Measurements from ENCODE around the gene NEU2.
"Not testable (repeated sequence)": the region's sequence is repeated elsewhere in the genome, so short reads cannot be mapped to it uniquely, and the experiment has no call there.

NEU2 gene

DNA sequence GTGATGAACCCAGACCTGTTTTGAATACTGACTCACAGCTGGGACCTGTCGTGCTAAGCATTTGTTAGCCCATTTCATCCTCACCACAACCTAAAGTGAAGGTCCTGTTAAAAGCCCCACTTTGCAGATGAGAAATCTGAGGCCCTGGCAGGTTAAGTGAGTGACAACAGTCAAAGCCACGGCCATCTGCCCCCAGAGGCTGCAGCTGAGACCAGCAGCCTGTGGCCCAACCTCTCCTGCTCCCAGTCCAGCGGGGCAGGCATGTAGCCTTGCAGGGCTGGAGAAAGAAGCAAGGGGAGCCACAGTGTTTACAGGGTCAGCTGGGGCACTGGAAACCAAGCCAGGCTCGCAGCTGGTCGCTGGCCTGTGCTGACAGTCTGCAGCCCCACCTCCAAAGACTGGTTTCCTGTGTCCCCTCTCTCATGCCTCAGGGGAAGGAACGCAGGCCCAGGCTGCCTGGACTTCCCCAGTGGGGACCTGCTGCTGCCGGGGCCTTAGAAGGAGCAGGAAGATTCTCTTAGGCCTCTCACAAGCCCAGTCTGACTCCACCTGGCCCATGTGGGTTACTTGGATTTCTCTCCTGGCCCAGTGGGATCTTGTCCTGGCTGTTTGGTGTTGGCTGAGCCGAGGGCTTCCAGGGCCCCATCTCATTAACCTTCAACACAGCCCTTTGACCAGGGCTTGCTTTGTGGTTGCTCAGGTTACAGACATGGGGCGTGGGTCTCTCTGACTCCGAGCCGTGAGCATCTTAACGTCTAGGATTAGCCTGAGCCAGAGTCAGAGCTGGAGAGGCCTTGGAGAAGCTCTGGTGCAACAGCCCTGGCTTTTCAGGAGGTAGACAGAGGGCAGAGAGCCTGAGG, 29.3 kb downstream of the NEU2 start:
- H3K4me3 ChIP-seq (ENCODE audit: low read depth, low read length), result peak overlapping the region; percentile 95
- TF ChIP-seq, protein P1, sequence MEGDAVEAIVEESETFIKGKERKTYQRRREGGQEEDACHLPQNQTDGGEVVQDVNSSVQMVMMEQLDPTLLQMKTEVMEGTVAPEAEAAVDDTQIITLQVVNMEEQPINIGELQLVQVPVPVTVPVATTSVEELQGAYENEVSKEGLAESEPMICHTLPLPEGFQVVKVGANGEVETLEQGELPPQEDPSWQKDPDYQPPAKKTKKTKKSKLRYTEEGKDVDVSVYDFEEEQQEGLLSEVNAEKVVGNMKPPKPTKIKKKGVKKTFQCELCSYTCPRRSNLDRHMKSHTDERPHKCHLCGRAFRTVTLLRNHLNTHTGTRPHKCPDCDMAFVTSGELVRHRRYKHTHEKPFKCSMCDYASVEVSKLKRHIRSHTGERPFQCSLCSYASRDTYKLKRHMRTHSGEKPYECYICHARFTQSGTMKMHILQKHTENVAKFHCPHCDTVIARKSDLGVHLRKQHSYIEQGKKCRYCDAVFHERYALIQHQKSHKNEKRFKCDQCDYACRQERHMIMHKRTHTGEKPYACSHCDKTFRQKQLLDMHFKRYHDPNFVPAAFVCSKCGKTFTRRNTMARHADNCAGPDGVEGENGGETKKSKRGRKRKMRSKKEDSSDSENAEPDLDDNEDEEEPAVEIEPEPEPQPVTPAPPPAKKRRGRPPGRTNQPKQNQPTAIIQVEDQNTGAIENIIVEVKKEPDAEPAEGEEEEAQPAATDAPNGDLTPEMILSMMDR (IDR thresholded peaks at IDR 0.05; ENCODE audit: insufficient read depth, low read depth, low read length, missing control alignments), result peak; percentile 57
- DNase-seq (ENCODE audit: low read depth), result peak; percentile 85

DNA sequence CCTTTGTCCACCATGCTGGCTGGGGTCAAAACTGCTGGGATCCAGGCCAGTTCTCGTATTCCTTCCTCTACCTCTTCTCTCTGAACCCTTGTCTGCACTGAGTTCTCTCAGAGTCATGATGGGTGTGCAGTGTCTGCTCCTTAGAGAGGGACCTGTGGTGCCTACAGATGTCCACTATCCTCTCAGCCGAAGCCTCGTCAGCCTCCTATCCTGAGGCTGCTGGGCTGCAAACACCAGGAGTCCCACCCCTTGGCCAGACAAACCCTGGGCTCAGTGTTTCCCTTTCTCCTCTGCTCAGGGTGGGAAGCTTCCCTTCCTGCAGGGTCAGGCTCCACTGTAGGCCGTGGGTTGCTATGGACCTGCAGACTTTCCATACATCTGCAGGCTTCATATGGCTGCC, 30.0 kb downstream of the NEU2 start:
- DNase-seq (ENCODE audit: low read depth), result no peak
- peak overlapping the region; percentile 95 for H3K4me3 ChIP-seq (ENCODE audit: low read depth, low read length)
- TF ChIP-seq, protein P1 (IDR thresholded peaks at IDR 0.05; ENCODE audit: insufficient read depth, low read depth, low read length, missing control alignments), result no peak

DNA sequence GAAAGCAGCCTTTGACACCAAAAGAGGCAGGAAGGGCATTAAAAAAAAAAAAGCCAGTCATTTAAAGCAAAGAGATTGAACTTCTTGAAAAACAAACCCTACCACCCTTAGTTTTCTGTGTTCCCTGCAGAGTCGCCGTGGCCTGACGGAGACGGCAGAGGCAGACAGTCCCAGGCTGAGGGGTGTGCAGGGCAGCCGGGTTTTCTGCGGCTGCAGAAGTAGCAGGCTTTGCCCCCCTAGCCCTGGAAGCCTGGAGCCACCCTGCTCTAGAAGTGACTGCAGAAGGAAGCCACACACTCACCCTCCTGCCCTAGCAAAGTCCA, 30.4 kb downstream of the NEU2 start:
- no peak for DNase-seq (ENCODE audit: low read depth)
- peak overlapping the region; percentile 95 for H3K4me3 ChIP-seq (ENCODE audit: low read depth, low read length)
- TF ChIP-seq, protein P1 (IDR thresholded peaks at IDR 0.05; ENCODE audit: insufficient read depth, low read depth, low read length, missing control alignments), result no peak

DNA sequence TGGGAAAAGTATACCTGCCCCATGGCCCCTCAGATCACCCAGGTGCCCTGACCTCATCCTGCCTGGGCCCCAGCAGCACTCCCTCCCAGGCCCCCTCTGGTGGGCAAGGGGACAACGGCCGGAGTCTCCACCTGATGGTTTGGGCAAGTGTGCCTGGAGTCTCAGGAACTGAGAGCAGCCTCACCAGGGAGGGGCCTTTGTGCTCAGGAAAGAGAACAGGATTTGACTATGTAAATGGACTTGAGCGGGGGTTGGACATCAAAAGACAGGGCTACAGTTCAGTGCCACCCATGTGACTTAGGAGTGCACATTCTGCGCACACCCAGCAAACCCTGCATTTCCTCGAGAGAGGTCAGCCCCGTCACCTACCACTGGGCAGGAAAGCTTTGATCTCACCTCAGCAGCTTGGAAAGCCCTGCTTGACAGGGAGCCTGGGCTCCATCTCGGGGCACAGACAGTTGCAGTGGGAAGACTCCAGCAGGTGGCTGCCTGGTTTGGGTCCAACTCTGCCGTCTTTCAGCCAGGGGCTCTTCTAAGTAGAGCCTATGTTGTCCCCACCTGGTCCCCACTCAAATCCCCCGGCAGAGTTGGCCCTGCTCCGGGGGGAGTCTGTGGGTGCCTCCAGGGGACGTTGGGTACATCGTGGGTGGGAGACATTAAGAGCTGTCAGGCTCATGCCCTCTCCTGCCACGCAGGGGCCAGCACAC, 30.9 kb downstream of the NEU2 start:
- peak overlapping the region; percentile 95 for H3K4me3 ChIP-seq (ENCODE audit: low read depth, low read length)
- TF ChIP-seq, protein P1 (IDR thresholded peaks at IDR 0.05; ENCODE audit: insufficient read depth, low read depth, low read length, missing control alignments), result no peak
- peak; percentile 89 for DNase-seq (ENCODE audit: low read depth)

DNA sequence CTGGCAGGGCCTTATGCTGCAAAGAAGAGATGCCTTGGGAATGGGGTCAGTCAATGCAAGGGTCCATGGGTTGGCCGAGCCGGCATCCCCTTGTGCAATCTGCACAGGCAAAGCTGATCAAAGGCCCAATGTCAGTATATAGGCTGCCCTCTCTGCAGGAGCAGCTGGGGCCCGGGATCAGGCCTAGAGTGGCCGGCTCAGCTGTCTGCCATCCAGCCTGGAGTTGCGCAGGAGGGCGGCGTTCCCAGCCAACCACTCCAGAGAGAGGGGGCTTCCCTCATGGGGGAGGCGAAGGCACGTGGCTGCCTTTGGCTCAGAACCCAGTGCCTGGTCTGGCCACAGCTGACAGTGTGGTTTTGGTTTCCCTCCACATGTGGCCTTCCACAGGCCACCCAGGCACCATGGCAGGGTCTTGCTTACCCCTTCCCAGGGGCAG, 31.5 kb downstream of the NEU2 start:
- TF ChIP-seq, protein P1 (IDR thresholded peaks at IDR 0.05; ENCODE audit: insufficient read depth, low read depth, low read length, missing control alignments), result no peak
- peak overlapping the region; percentile 95 for H3K4me3 ChIP-seq (ENCODE audit: low read depth, low read length)
- no peak for DNase-seq (ENCODE audit: low read depth)

DNA sequence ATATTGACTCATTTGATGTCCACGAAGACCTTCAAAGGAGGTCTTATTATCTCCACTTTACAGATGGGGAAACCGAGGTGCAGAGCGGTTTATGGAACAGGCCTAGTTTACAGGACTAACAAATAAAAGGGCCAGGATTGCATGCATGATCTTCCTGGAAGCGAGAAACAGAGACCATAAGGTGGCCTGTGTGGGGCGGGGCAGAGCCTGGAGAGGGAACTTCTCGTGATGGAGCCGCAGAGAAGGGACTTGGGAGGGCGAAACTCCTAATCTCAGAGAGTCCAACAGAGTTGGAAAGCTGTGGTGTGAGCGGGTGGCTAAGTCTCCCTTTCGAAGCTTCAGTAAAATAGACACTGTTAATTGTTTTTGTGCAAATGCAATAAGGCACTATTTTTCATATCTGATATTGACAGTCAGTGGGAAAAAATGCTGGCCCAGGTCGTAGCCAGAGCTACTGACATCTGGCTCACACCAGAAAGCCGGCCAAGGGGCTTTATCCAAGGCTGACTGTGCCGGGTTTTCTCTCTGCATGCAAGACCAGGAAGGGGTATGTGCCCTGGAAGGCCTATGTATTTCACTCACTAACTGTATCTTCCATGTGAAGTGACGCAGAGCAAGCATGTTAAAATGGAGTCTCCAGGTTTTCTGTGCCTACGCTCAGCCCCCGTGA, 32.2 kb downstream of the NEU2 start:
- TF ChIP-seq, protein P1 (IDR thresholded peaks at IDR 0.05; ENCODE audit: insufficient read depth, low read depth, low read length, missing control alignments), result no peak
- H3K4me3 ChIP-seq (ENCODE audit: low read depth, low read length), result no peak overlapping the region
- no peak for DNase-seq (ENCODE audit: low read depth)

DNA sequence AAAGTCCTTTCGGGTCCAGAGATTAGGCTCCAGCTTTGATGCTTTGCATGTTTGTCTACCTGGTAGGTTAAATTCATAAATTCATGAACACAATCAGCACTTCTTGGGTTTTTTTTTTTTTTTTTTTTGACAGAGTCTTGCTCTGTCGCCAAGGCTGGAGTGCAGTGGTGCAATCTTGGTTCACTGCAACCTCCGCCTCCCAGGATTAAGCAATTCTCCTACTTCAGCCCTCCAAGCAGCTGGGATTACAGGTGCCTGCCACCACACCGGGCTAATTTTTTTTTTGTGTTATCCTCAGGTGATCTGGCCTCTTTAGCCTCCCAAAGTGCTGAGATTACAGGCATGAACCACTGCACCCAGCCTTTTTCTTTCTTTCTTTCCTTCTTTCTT, 32.7 kb downstream of the NEU2 start:
- not testable (repeated sequence) for DNase-seq (ENCODE audit: low read depth); H3K4me3 ChIP-seq (ENCODE audit: low read depth, low read length)

All from GM12865 (cell line).